Transverse colon (tissue), 4 donors: ENCODE results near the gene AMN. TPM values are rescaled to one million over a fixed set of nuclear protein-coding genes. Genes with fewer than 3 reads are reported as not detected.

Experiments
- DNase-seq: peaks from one replicate; pipeline ENCODE4 v3.0.0-alpha.2; 2019
- H3K27ac ChIP-seq, 4 donors: fragments of 200-600 bp; sonication (generic); 2 replicates each; pipeline ENCODE4 v1.5.1; 2016 to 2018; ENCODE audit warnings: inconsistent platforms in 4 of 4
- H3K27me3 ChIP-seq: fragments of 200-600 bp; sonication (generic); 2 replicates; pipeline ENCODE4 v1.5.1; 2017; ENCODE audit warnings: inconsistent platforms
- H3K36me3 ChIP-seq, 4 donors: fragments of 200-600 bp; sonication (generic); 2 replicates each; pipeline ENCODE4 v1.5.1; 2017 to 2019; ENCODE audit warnings: inconsistent platforms in 4 of 4
- H3K4me1 ChIP-seq, 4 donors: fragments of 200-600 bp; sonication (generic); 2 replicates each; pipeline ENCODE4 v1.5.1; 2017 to 2020; ENCODE audit warnings: inconsistent platforms in 4 of 4
- H3K4me3 ChIP-seq, 4 donors: fragments of 200-600 bp; sonication (generic); 1 replicate in 1 of 4; 2 replicates in 3 of 4; pipeline versions ENCODE4 v1.5.1 to v1.6.1; 2017 to 2019; ENCODE audit warnings: inconsistent platforms in 4 of 4
- H3K9me3 ChIP-seq, 2 donors: fragments of 200-600 bp; sonication (generic); 2 replicates each; pipeline ENCODE4 v1.5.1; 2017 to 2019; ENCODE audit warnings: inconsistent platforms in 2 of 2
- EP300 ChIP-seq: sonication (generic); formaldehyde crosslinking; IDR thresholded peaks from one replicate; pipeline ENCODE4 v1.6.1; 2017; ENCODE audit warnings: antibody characterized with exemption, low read depth
- POLR2A ChIP-seq: fragments of 450-650 bp; IDR thresholded peaks from one replicate; pipeline ENCODE4 v1.6.1; 2016; ENCODE audit warnings: antibody characterized with exemption, mild to moderate bottlenecking, moderate library complexity
- POLR2AphosphoS5 ChIP-seq, 3 donors: sonication (generic); formaldehyde crosslinking; IDR thresholded peaks; one replicate each; pipeline ENCODE4 v1.6.1; 2016; ENCODE audit warnings: antibody characterized with exemption in 3 of 3
- WGBS, 2 donors: methylation state at CpG; one replicate each; pipeline ENCODE4 v1.1.5; 2018; ENCODE audit warnings: low coverage in 1 of 2; 5-methylcytosine and 5-hydroxymethylcytosine counted together
- in situ Hi-C, 4 donors: fragments of 200-750 bp; cut with MboI; loops; one replicate each; pipeline versions ENCODE4 v1.15.0 to v1.15.1; 2017; ENCODE audit warnings: low sequenced_read_pairs in 3 of 4, low pct_ligation_motif_present in 1 of 4, low pct_unique_long_range_greater_than_20kb in 1 of 4
- intact Hi-C: fragments of 100-400 bp; cut with DNase I; formaldehyde crosslinking; loops from one replicate; pipeline ENCODE4 v1.15.1; 2023; ENCODE audit warnings: low total_unique reads
- total RNA-seq, 4 donors: library from RNA; depleted of rRNA; stranded (reverse); fragments of >200 nt; gene quantifications; one replicate each; pipeline ENCODE4 v1.1.0, GENCODE V29; 2016
- TF ChIP-seq, protein P1 (sequence below), 5 experiments: fragments of 200-600 bp in 3 of 5; fragments of 450-650 bp in 2 of 5; sonication (generic) in 3 of 5; IDR thresholded peaks; 1 replicate in 2 of 5; 2 replicates in 3 of 5; pipeline ENCODE4 v1.5.1; 2016 to 2017; ENCODE audit warnings: antibody characterized with exemption in 5 of 5, inconsistent platforms in 3 of 5, mild to moderate bottlenecking in 2 of 5, moderate library complexity in 1 of 5

AMN gene
- total RNA-seq, 4 donors from 2014 or later = 306 to 597 (median 420) TPM

DNA sequence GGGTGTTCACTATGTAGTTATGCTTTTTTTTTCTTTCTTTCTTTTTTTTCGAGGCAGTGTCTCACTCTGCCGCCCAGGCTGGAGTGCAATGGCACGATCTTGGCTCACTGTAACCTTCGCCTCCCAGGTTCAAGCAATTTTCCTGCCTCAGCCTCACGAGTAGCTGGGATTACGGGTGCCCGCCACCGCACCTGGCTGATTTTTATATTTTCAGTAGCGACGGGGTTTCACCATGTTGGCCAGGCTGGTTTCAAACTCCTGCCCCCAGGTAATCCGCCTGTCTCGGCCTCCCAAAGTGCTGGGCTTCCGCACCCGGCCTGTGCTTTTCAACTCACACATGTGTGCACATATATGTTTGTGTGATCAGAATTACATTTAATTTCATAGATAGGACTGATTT, 38.9 kb upstream of the AMN start:
- Histone ChIP-seq H3K27me3 (no peaks in the 10 kb centered on the region), H3K9me3 (no peaks in the 10 kb centered on the region), H3K4me1 (peaks cover 0 to 19% (median 8%) of the 10 kb centered on the region in 4 donors), H3K27ac (peak overlapping the region in 2 of 4 donors; percentile 36 to 47), H3K36me3 (no peaks in the 10 kb centered on the region), H3K4me3 (no peak overlapping the region)
- in situ Hi-C loops (no loop called here), intact Hi-C loops (no loop called here)
- no peak for DNase-seq
- TF ChIP-seq, protein P1, sequence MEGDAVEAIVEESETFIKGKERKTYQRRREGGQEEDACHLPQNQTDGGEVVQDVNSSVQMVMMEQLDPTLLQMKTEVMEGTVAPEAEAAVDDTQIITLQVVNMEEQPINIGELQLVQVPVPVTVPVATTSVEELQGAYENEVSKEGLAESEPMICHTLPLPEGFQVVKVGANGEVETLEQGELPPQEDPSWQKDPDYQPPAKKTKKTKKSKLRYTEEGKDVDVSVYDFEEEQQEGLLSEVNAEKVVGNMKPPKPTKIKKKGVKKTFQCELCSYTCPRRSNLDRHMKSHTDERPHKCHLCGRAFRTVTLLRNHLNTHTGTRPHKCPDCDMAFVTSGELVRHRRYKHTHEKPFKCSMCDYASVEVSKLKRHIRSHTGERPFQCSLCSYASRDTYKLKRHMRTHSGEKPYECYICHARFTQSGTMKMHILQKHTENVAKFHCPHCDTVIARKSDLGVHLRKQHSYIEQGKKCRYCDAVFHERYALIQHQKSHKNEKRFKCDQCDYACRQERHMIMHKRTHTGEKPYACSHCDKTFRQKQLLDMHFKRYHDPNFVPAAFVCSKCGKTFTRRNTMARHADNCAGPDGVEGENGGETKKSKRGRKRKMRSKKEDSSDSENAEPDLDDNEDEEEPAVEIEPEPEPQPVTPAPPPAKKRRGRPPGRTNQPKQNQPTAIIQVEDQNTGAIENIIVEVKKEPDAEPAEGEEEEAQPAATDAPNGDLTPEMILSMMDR (IDR thresholded peaks at IDR 0.05) = no peak
- TF ChIP-seq EP300 = no peak
- TF ChIP-seq POLR2AphosphoS5 (IDR thresholded peaks at IDR 0.05) = no peak
- TF ChIP-seq POLR2A = no peak
- WGBS, 2 donors = 98 to 100% methylated on average over 10 to 14 of the region's 14 CpGs

DNA sequence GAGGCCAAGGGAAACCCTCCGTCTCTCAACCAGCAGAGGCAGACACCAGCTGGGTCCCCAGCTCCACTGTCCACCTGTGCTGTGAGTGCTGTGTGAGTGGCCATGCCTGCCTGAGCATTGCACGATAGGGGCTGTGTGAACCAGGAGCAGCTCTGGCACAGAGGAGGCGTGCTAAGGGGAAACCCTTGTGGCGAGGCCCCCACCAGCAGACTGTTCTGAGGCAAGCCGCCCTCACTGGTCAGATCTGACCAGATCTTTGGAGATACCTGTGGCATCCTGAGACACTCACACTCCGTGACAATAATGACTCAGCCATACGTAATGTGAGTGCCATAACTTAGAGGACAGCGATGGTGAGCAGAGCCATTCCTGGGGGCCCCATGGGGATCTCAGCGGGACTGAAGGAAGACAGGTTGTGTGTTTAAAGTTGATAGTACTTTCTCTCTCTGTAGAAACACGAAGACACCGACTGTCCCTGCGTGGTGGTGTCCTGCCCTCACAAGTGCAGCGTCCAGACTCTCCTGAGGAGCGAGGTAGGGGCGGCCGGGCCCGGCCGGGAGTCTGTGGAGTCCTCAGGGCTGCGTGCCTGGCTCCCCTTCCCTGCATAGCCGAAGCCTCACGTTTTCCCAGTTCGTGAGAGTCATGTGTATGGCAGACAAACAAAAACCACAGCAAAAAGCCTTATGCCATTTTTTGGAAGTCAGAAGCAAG, 36.6 kb upstream of the AMN start:
- Histone ChIP-seq H3K27ac (no peak overlapping the region), H3K4me3 (no peak overlapping the region), H3K4me1 (peaks cover 0 to 6% (median 0%) of the 10 kb centered on the region in 4 donors), H3K9me3 (no peaks in the 10 kb centered on the region), H3K27me3 (no peaks in the 10 kb centered on the region), H3K36me3 (no peaks in the 10 kb centered on the region)
- in situ Hi-C loops = no loop called here
- no peak for DNase-seq
- intact Hi-C loops = no loop called here
- WGBS, 2 donors = 91% methylated on average over 22 of the region's 22 CpGs; no CpG with 5 or more reads in 1 of the 2 donors
- TF ChIP-seq POLR2A (no peak), EP300 (no peak), POLR2AphosphoS5 (IDR thresholded peaks at IDR 0.05) (no peak)
- TF ChIP-seq, protein P1 (IDR thresholded peaks at IDR 0.05) = no peak

DNA sequence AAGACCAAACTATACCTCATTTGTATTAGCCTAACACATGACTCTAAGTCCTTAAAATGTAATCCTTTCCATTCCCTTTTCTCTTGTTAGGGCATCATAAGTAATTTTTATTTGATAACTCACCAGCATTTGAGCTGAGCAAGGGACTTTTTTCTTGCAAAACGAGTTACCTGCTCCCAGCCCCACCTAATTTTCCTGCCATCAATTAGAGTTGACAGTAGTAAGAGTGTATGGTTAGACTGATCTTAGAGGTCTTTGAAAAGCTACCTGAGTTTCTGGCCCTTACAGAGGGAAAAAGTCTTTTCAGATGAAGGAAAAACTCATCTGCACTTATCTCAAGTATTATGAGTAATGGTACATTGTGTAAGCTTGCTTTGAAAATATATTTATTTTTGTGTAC, 33.7 kb upstream of the AMN start:
- Histone ChIP-seq H3K36me3 (no peaks in the 10 kb centered on the region), H3K27ac (no peak overlapping the region)
- intact Hi-C loops = no loop called here

DNA sequence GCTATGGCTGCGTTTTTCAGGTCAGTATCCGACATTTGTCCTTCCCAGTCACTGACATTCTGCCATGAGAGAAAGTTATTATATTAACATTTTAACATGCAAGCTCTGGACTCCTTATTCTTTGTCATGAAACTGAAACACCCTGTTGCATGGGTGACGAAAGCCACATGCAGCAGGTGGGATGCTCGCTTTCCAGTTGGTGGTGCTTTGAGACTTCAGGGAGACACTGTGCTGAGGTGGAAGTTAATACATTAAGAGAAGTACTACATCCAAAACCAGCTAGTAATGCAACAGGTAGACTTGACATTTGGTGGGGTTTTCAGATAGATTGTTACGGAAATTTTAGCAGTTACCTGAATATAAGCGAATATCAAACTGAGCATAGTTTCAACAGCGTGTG, 32.8 kb upstream of the AMN start:
- Histone ChIP-seq H3K27ac (no peak overlapping the region), H3K4me1 (peaks cover 0 to 9% (median 2%) of the 10 kb centered on the region in 4 donors), H3K4me3 (no peak overlapping the region), H3K9me3 (no peaks in the 10 kb centered on the region), H3K36me3 (no peaks in the 10 kb centered on the region), H3K27me3 (no peaks in the 10 kb centered on the region)
- intact Hi-C loops (no loop called here), in situ Hi-C loops (no loop called here)
- DNase-seq = no peak
- TF ChIP-seq, protein P1 (IDR thresholded peaks at IDR 0.05) = no peak
- TF ChIP-seq POLR2AphosphoS5 (IDR thresholded peaks at IDR 0.05) (no peak), POLR2A (no peak), EP300 (no peak)
- WGBS, 2 donors = 93 to 100% methylated on average over 4 to 7 of the region's 7 CpGs

More for the DNA sequence above, 33.7 kb upstream of the AMN start:
- no peaks in the 10 kb centered on the region for H3K27me3 ChIP-seq
- no peak overlapping the region for H3K4me3 ChIP-seq
- no peak for DNase-seq
- H3K9me3 ChIP-seq = no peaks in the 10 kb centered on the region
- no peak for TF ChIP-seq POLR2A
- H3K4me1 ChIP-seq = peaks cover 0 to 9% (median under 1%) of the 10 kb centered on the region in 4 donors
- in situ Hi-C loops = no loop called here
- 54 to 67% methylated on average over 1 of the region's 1 CpG for WGBS, 2 donors
